Activated CD4-positive, alpha-beta T cell treated with anti-CD3 and anti-CD28 coated beads for 36 hours (primary cell): ENCODE measurements around the gene KRAS. TPM values are rescaled to one million over a fixed set of nuclear protein-coding genes. Genes with fewer than 3 reads are reported as not detected.

Source experiments
- ATAC-seq: fragments of 200-7000 bp; cut with Tn5 transposase; one replicate; pipeline ENCODE4 v1.10.0; 2021; ENCODE audit warnings: mild to moderate bottlenecking, moderate library complexity
- CTCF ChIA-PET: fragments of 350-600 bp; sonication (Branson Sonifier 250); formaldehyde crosslinking; loops from one replicate; lab custom pipeline; 2021; ENCODE audit warnings: antibody characterized with exemption; lab: Charles Lee
- POLR2A ChIA-PET: fragments of 350-600 bp; sonication (Branson Sonifier 250); formaldehyde crosslinking; loops from one replicate; lab custom pipeline; 2021; ENCODE audit warnings: antibody characterized with exemption, inconsistent platforms; lab: Charles Lee
- DNase-seq: peaks from one replicate; pipeline ENCODE4 v3.0.0-alpha.2; 2020
- H3K27ac Mint-ChIP-seq: one replicate; pipeline ENCODE4 v1.8.0; 2021; ENCODE audit warnings: mixed read lengths
- H3K27me3 Mint-ChIP-seq: one replicate; pipeline ENCODE4 v1.8.0; 2021; ENCODE audit warnings: mixed read lengths
- H3K36me3 Mint-ChIP-seq: one replicate; pipeline ENCODE4 v1.8.0; 2021; ENCODE audit warnings: low read depth, mixed read lengths
- H3K4me1 Mint-ChIP-seq: one replicate; pipeline ENCODE4 v1.8.0; 2021; ENCODE audit warnings: mixed read lengths
- H3K4me3 Mint-ChIP-seq: one replicate; pipeline ENCODE4 v1.8.0; 2021; ENCODE audit warnings: mild to moderate bottlenecking, moderate library complexity, mixed read lengths
- H3K9me3 Mint-ChIP-seq: one replicate; pipeline ENCODE4 v1.8.0; 2021; ENCODE audit warnings: low read depth, mixed read lengths
- intact Hi-C, 2 experiments: fragments of 100-400 bp; cut with DNase I in 1 of 2; cut with micrococcal nuclease in 1 of 2; formaldehyde crosslinking; loops; one replicate each; pipeline versions ENCODE4 v1.14.2 to v1.15.1; 2022 to 2024; cut with DNase I, micrococcal nuclease
- total RNA-seq, 2 experiments: library from RNA; stranded (reverse); gene quantifications; one replicate each; pipeline ENCODE4 v1.2.3, GENCODE V29; 2021

Gene KRAS
- total RNA-seq, 2 experiments from 2014 or later: 11.3 to 15.4 TPM

- ATAC-seq (peak; percentile 97), DNase-seq (peak; percentile 90)
- H3K27ac Mint-ChIP-seq: peak overlapping the region; percentile 40
- no peaks in the 10 kb centered on the region for H3K9me3 Mint-ChIP-seq
- ChIA-PET CTCF (interaction anchor here (1.0 to 1.5 kb wide), 6 partner anchors 27 to 111 kb away, joined by 3 to 6 read pairs (median 4); no protein-coding TSS in a partner anchor), POLR2A (interaction anchor here (1.0 kb wide), 1 partner anchor 101 kb away, joined by 3 read pairs; no protein-coding TSS in a partner anchor)
- H3K4me3 Mint-ChIP-seq: peak overlapping the region; percentile 7
- intact Hi-C loops: loop anchor here in 1 of 2 experiments (1.0 to 2.0 kb wide), 3 partner anchors 26 to 56 kb away; partner anchors contain the start of gene KRAS
- peaks cover 31% of the 10 kb centered on the region for H3K4me1 Mint-ChIP-seq
- H3K36me3 Mint-ChIP-seq: no peaks in the 10 kb centered on the region
- H3K27me3 Mint-ChIP-seq: no peaks in the 10 kb centered on the region
Measured at GRCh38 chr12:25276199-25276937, 25.6 kb upstream of the KRAS start.

DNA sequence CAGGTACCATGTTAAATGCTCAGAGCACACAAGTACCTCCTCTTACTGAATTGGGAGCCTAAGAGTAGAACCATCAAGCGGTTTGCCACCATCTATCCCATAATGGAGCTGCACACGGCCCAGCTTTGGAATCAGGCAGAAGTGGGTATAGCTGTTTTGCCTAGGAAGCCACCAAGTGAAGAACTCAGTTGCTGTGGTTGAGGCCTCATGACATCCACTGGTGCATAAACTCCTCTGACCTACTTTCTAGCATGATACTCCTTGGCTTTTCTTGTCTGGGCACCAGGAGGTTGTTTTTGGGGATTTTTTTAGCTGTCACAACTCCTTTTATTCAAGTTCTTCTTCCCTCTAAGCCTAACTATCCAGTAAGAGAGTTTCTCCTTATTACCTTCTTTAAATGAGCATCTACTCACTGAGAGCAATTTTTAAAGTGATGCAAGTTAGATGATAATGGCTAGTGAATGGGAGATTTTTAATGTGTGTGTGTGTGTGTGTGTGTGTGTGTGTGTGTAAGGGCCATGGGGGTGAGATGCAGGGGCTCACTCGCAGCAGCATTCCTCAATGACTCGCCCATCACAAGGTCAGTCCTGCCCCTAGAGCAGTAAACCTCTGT lies 20.9 kb upstream of the KRAS start:
- intact Hi-C loops: no loop called here
- Mint-ChIP-seq H3K36me3 (no peaks in the 10 kb centered on the region), H3K27me3 (no peaks in the 10 kb centered on the region), H3K4me1 (peaks cover 5% of the 10 kb centered on the region), H3K4me3 (no peak overlapping the region), H3K27ac (no peak overlapping the region), H3K9me3 (no peaks in the 10 kb centered on the region)
- ChIA-PET CTCF (interaction anchor here (0.7 to 1.6 kb wide), 3 partner anchors 9 to 116 kb away, joined by 3 to 5 read pairs (median 3); no protein-coding TSS in a partner anchor), POLR2A (no interaction called here)
- no peak for ATAC-seq
- no peak for DNase-seq

- H3K27ac Mint-ChIP-seq: no peak overlapping the region
- POLR2A ChIA-PET: no interaction called here
- no peaks in the 10 kb centered on the region for H3K4me1 Mint-ChIP-seq
- no peak overlapping the region for H3K4me3 Mint-ChIP-seq
- H3K36me3 Mint-ChIP-seq: no peaks in the 10 kb centered on the region
- H3K27me3 Mint-ChIP-seq: no peaks in the 10 kb centered on the region
- CTCF ChIA-PET: no interaction called here
- no peak for DNase-seq
- ATAC-seq: no peak
- H3K9me3 Mint-ChIP-seq: no peaks in the 10 kb centered on the region
- intact Hi-C loops: no loop called here
Measured at GRCh38 chr12:25269701-25270100, 19.0 kb upstream of the KRAS start.

DNA sequence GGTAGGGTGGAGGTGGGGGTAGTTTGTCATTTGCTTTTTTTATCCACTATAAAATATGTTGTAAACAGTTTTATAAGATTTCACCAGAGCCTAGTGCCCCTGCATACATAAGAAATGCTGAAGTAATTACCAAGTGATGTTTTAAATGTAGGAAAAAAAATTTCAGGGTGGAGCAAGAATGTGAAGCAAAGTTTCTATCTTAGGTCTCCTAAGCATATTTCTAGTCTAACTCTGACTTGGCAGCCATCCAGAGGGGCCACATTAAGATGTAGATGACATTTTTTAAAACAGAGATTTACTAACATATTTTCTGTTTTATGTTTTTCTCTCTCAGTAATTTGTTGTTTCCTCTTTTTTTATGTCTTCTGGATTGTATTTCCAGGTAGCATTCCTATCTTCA lies 15.8 kb upstream of the KRAS start:
- intact Hi-C loops: no loop called here
- no peaks in the 10 kb centered on the region for H3K27me3 Mint-ChIP-seq
- no peaks in the 10 kb centered on the region for H3K36me3 Mint-ChIP-seq
- ChIA-PET POLR2A (no interaction called here), CTCF (no interaction called here)
- no peaks in the 10 kb centered on the region for H3K9me3 Mint-ChIP-seq
- ATAC-seq (no peak), DNase-seq (no peak)
- H3K27ac Mint-ChIP-seq: no peak overlapping the region
- H3K4me3 Mint-ChIP-seq: no peak overlapping the region
- H3K4me1 Mint-ChIP-seq: no peaks in the 10 kb centered on the region

GRCh38 chr12:25264862-25265261 lies 14.1 kb upstream of the KRAS start:
- ATAC-seq (no peak), DNase-seq (no peak)
- POLR2A ChIA-PET: no interaction called here
- CTCF ChIA-PET: interaction anchor here (0.7 to 3.9 kb wide), 4 partner anchors 8 to 69 kb away, joined by 3 to 16 read pairs (median 3); no protein-coding TSS in a partner anchor
- intact Hi-C loops: no loop called here
- H3K36me3 Mint-ChIP-seq: no peaks in the 10 kb centered on the region
- H3K27ac Mint-ChIP-seq: no peak overlapping the region
- no peaks in the 10 kb centered on the region for H3K4me1 Mint-ChIP-seq
- no peaks in the 10 kb centered on the region for H3K9me3 Mint-ChIP-seq
- H3K4me3 Mint-ChIP-seq: no peak overlapping the region
- H3K27me3 Mint-ChIP-seq: peaks cover 3% of the 10 kb centered on the region

GRCh38 chr12:25264114-25264513 lies 13.4 kb upstream of the KRAS start:
- CTCF ChIA-PET: interaction anchor here (1.2 to 3.9 kb wide), 3 partner anchors 9 to 70 kb away, joined by 3 to 16 read pairs (median 3); no protein-coding TSS in a partner anchor
- Mint-ChIP-seq H3K36me3 (no peaks in the 10 kb centered on the region), H3K4me3 (no peak overlapping the region), H3K4me1 (no peaks in the 10 kb centered on the region), H3K9me3 (no peaks in the 10 kb centered on the region), H3K27me3 (peaks cover 3% of the 10 kb centered on the region), H3K27ac (no peak overlapping the region)
- ATAC-seq (no peak), DNase-seq (no peak)
- POLR2A ChIA-PET: no interaction called here
- intact Hi-C loops: no loop called here

- H3K9me3 Mint-ChIP-seq: no peaks in the 10 kb centered on the region
- no peak for ATAC-seq
- POLR2A ChIA-PET: no interaction called here
- CTCF ChIA-PET: interaction anchor here (1.2 to 3.9 kb wide), 3 partner anchors 9 to 70 kb away, joined by 3 to 16 read pairs (median 3); no protein-coding TSS in a partner anchor
- no peaks in the 10 kb centered on the region for H3K4me1 Mint-ChIP-seq
- no peak overlapping the region for H3K27ac Mint-ChIP-seq
- H3K36me3 Mint-ChIP-seq: no peaks in the 10 kb centered on the region
- DNase-seq: no peak
- H3K4me3 Mint-ChIP-seq: no peak overlapping the region
- peaks cover 3% of the 10 kb centered on the region for H3K27me3 Mint-ChIP-seq
- intact Hi-C loops: no loop called here
Measured at GRCh38 chr12:25263594-25263993, 12.9 kb upstream of the KRAS start.

DNA sequence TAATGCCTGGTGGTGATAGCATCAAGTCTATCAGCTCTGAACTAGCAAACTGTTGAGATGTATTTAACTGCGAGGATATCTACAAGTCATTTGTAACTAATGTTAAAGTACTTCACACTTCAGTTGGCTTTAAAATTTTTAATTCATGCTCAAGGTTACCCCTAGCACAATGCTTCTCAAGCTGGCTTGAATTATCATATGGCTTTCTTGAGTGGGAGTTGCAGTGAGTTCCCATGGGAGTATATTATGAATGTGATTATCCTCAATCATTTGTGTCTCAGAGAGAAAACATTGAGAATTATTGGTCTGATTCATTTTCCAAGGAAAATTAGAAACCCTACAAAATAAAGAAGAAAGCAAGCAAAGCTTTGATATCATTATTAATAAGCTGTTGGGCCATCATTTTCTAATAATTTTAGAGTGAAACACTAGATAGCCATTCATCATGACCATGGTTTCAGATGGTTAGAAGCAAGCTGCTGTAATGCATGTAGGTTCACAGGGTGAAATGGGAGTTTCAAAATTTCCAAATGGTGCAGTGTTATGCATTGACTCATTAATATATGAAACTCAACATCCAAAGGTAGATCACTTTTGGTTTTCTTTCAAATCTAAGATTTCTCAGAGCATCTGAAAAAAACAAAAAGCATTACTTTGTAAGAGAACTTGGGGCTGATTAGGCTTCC lies 11.8 kb upstream of the KRAS start:
- ATAC-seq: no peak

GRCh38 chr12:25257590-25258324 lies 7.0 kb upstream of the KRAS start:
- no peaks in the 10 kb centered on the region for H3K9me3 Mint-ChIP-seq
- no peak overlapping the region for H3K27ac Mint-ChIP-seq
- DNase-seq (no peak), ATAC-seq (no peak)
- no peaks in the 10 kb centered on the region for H3K36me3 Mint-ChIP-seq
- H3K4me3 Mint-ChIP-seq: no peak overlapping the region
- intact Hi-C loops: no loop called here
- ChIA-PET POLR2A (no interaction called here), CTCF (interaction anchor here (0.6 to 1.5 kb wide), 2 partner anchors 16 to 610 kb away, joined by 3 to 5 read pairs; no protein-coding TSS in a partner anchor)
- H3K27me3 Mint-ChIP-seq: peaks cover 3% of the 10 kb centered on the region
- peaks cover 9% of the 10 kb centered on the region for H3K4me1 Mint-ChIP-seq

More for the DNA sequence above, 11.8 kb upstream of the KRAS start:
- ChIA-PET CTCF (interaction anchor here (0.6 to 3.9 kb wide), 3 partner anchors 9 to 125 kb away, joined by 3 to 16 read pairs (median 4); no protein-coding TSS in a partner anchor), POLR2A (no interaction called here)
- no peak overlapping the region for H3K27ac Mint-ChIP-seq
- intact Hi-C loops: no loop called here
- no peaks in the 10 kb centered on the region for H3K4me1 Mint-ChIP-seq
- H3K36me3 Mint-ChIP-seq: no peaks in the 10 kb centered on the region
- DNase-seq: no peak
- H3K27me3 Mint-ChIP-seq: peaks cover 3% of the 10 kb centered on the region
- H3K9me3 Mint-ChIP-seq: no peaks in the 10 kb centered on the region
- no peak overlapping the region for H3K4me3 Mint-ChIP-seq

DNA sequence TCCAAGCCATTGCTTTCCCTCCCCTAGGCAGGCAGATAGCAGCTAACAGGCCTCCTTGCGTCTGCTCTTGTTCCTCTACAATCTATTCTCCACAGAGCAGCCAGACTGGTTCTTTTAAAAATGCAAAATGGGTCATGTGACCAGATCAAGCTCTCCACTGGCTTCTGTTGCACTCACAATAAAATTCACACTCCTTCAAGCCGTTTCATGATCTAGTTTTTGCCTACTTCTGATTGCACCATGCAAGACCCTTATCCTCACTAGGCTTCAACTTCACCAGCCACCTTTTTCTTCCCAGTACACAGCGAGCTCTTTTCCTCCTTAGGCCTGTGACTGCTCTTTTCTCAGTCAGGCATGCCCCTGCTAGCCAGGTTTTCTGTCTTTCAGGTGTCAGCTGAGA lies 6.1 kb upstream of the KRAS start:
- POLR2A ChIA-PET: no interaction called here
- intact Hi-C loops: no loop called here
- peaks cover 6% of the 10 kb centered on the region for H3K27me3 Mint-ChIP-seq

More for the DNA sequence above, 6.1 kb upstream of the KRAS start:
- H3K36me3 Mint-ChIP-seq: no peaks in the 10 kb centered on the region
- CTCF ChIA-PET: interaction anchor here (0.8 to 1.5 kb wide), 3 partner anchors 8 to 16 kb away, joined by 3 to 5 read pairs (median 3); no protein-coding TSS in a partner anchor
- H3K4me3 Mint-ChIP-seq: no peak overlapping the region
- H3K9me3 Mint-ChIP-seq: peaks cover 4% of the 10 kb centered on the region
- DNase-seq (no peak), ATAC-seq (no peak)
- peaks cover 17% of the 10 kb centered on the region for H3K4me1 Mint-ChIP-seq
- no peak overlapping the region for H3K27ac Mint-ChIP-seq
